Liver (tissue), 9 donors: ENCODE data around the gene ARMC2. TPM values are rescaled to one million over a fixed set of nuclear protein-coding genes. Genes with fewer than 3 reads are reported as not detected.

Source experiments
- DNase-seq: peaks from one replicate; pipeline ENCODE4 v3.0.0-alpha.2; 2017; ENCODE audit warnings: low spot score
- H3K27ac ChIP-seq, 2 donors: one replicate each; pipeline ENCODE4 v1.7.0; 2013; ENCODE audit warnings: inconsistent platforms in 2 of 2, low read length in 2 of 2, control low read depth in 1 of 2, low read depth in 1 of 2, mild to moderate bottlenecking in 1 of 2
- H3K27me3 ChIP-seq, 4 donors: one replicate each; pipeline versions ENCODE4 v1.6.1 to v1.7.0; 2013; ENCODE audit warnings: low read length in 3 of 4, inconsistent platforms in 1 of 4, mild to moderate bottlenecking in 1 of 4, moderate library complexity in 1 of 4; ENCODE audit not compliant: control insufficient read depth in 4 of 4, insufficient read depth in 4 of 4
- H3K36me3 ChIP-seq, 4 donors: one replicate each; pipeline versions ENCODE4 v1.6.1 to v1.7.0; 2013; ENCODE audit warnings: low read length in 3 of 4, mild to moderate bottlenecking in 3 of 4, low read depth in 1 of 4, moderate library complexity in 1 of 4; ENCODE audit not compliant: control insufficient read depth in 4 of 4, insufficient read depth in 3 of 4
- H3K4me1 ChIP-seq, 4 donors: one replicate each; pipeline versions ENCODE4 v1.6.1 to v1.7.0; 2013; ENCODE audit warnings: low read length in 3 of 4, mild to moderate bottlenecking in 3 of 4, moderate library complexity in 1 of 4; ENCODE audit not compliant: control insufficient read depth in 4 of 4, insufficient read depth in 4 of 4
- H3K4me3 ChIP-seq, 3 donors: one replicate each; pipeline versions ENCODE4 v1.6.1 to v1.7.0; 2013; ENCODE audit warnings: low read length in 3 of 3, control low read depth in 1 of 3, low read depth in 1 of 3, mild to moderate bottlenecking in 1 of 3
- H3K9ac ChIP-seq, 2 donors: one replicate each; pipeline ENCODE4 v1.7.0; 2013; ENCODE audit warnings: low read length in 2 of 2, mild to moderate bottlenecking in 2 of 2, moderate library complexity in 2 of 2, control low read depth in 1 of 2, low read depth in 1 of 2
- H3K9me3 ChIP-seq, 4 donors: one replicate each; pipeline versions ENCODE4 v1.6.1 to v1.7.0; 2013; ENCODE audit warnings: low read length in 3 of 4; ENCODE audit not compliant: control insufficient read depth in 4 of 4
- ATF3 ChIP-seq: IDR thresholded peaks from 2 replicates; pipeline ENCODE4 v1.6.1; 2016; ENCODE audit warnings: antibody characterized with exemption
- EGR1 ChIP-seq, 2 donors: IDR thresholded peaks; 2 replicates each; pipeline ENCODE4 v1.6.1; 2016 to 2018; ENCODE audit warnings: antibody characterized with exemption in 2 of 2, low read depth in 2 of 2
- FOXA1 ChIP-seq: IDR thresholded peaks from 2 replicates; pipeline ENCODE4 v1.6.1; 2016; ENCODE audit warnings: antibody characterized with exemption
- FOXA2 ChIP-seq: IDR thresholded peaks from 2 replicates; pipeline ENCODE4 v1.6.1; 2016; ENCODE audit warnings: antibody characterized with exemption
- GABPA ChIP-seq, 2 donors: IDR thresholded peaks in 1 of 2; conservative IDR thresholded peaks in 1 of 2; 2 replicates each; pipeline ENCODE4 v1.6.1; 2016; ENCODE audit warnings: antibody characterized with exemption in 2 of 2, mild to moderate bottlenecking in 1 of 2, moderate library complexity in 1 of 2
- JUND ChIP-seq, 2 donors: IDR thresholded peaks; 2 replicates each; pipeline ENCODE4 v1.6.1; 2016; ENCODE audit warnings: antibody characterized with exemption in 2 of 2
- MAX ChIP-seq: IDR thresholded peaks from 2 replicates; pipeline ENCODE4 v1.6.1; 2016; ENCODE audit warnings: antibody characterized with exemption
- NR2F2 ChIP-seq: IDR thresholded peaks from 2 replicates; pipeline ENCODE4 v1.6.1; 2016; ENCODE audit warnings: antibody characterized with exemption
- RAD21 ChIP-seq, 2 donors: IDR thresholded peaks; 2 replicates each; pipeline ENCODE4 v1.6.1; 2016; ENCODE audit warnings: antibody characterized with exemption in 2 of 2, mild to moderate bottlenecking in 2 of 2
- RXRA ChIP-seq, 2 donors: IDR thresholded peaks; 2 replicates each; pipeline ENCODE4 v1.6.1; 2017 to 2018; ENCODE audit warnings: antibody characterized with exemption in 2 of 2, mild to moderate bottlenecking in 1 of 2
- SP1 ChIP-seq: IDR thresholded peaks from 2 replicates; pipeline ENCODE4 v1.6.1; 2018; ENCODE audit warnings: antibody characterized with exemption, mild to moderate bottlenecking
- TAF1 ChIP-seq: conservative IDR thresholded peaks from 2 replicates; pipeline ENCODE4 v1.6.1; 2016; ENCODE audit warnings: antibody characterized with exemption, mild to moderate bottlenecking
- YY1 ChIP-seq: IDR thresholded peaks from 2 replicates; pipeline ENCODE4 v1.6.1; 2016; ENCODE audit warnings: antibody characterized with exemption, mild to moderate bottlenecking
- WGBS: extraction: QIAGEN DNeasy Blood & Tissue Kit; methylation state at CpG from one replicate; pipeline ENCODE4 v1.1.7; 2013; 5-methylcytosine and 5-hydroxymethylcytosine counted together
- polyA plus RNA-seq, 2 donors: library from polyadenylated mRNA; stranded (reverse) in 1 of 2; unstranded in 1 of 2; fragments of 200-250 nt in 1 of 2; fragments of >200 nt in 1 of 2; fragmentation: Nextera tagmentation in 1 of 2; extraction: Ambion mirVana in 1 of 2; gene quantifications; one replicate each; pipeline versions ENCODE4 v1.2.1 to v1.2.3, GENCODE V29; 2013 to 2015
- total RNA-seq, 2 donors: library from RNA; depleted of rRNA; stranded (reverse); fragments of >200 nt; gene quantifications; one replicate each; pipeline ENCODE4 v1.2.3, GENCODE V29; 2014
- TF ChIP-seq, protein P1 (sequence below): fragments of 150-350 bp; IDR thresholded peaks from 2 replicates; pipeline ENCODE4 v1.5.1; 2017; ENCODE audit warnings: improper control_type of control experiment, low read depth, low read length; ENCODE audit not compliant: missing input control
- TF ChIP-seq, protein P2 (sequence below): IDR thresholded peaks from 2 replicates; pipeline ENCODE4 v1.6.1; 2016; ENCODE audit warnings: antibody characterized with exemption, mild to moderate bottlenecking
- TF ChIP-seq, protein P3 (sequence below): IDR thresholded peaks from 2 replicates; pipeline ENCODE4 v1.6.1; 2016; ENCODE audit warnings: antibody characterized with exemption
- donor health status: healthy.
- donor health status: healthy.
- donor health status: healthy.
- donor health status: healthy.
- donor health status: healthy.

ARMC2 gene
- total and polyA plus RNA-seq, 4 donors: 0.24 to 1.5 (median 0.73) TPM

DNA sequence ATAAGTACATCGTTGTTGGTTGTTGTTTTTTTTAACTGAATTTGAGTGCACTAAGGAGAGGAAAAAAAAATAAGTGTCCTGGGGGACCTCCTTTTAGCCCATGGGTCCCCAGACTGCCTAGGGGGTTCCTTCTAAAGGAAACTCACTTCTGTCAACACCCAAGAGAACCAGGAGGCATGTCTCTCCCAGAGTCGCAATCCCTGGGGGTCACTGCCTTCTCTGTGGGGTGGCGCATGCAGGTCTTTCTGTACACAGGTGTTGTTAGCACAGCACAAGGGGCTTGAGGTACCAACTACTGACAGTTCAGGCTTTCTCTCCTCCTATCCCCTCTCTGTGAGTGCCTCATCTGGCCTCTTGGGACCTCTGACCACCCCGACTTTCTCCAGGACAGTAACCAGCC is 7.3 kb upstream of the ARMC2 start:
- Histone ChIP-seq H3K27ac (peak overlapping the region in 1 of 2 donors; percentile 16), H3K9ac (no peak overlapping the region)
- WGBS: 92% methylated on average over 4 of the region's 4 CpGs

More for the DNA sequence above, 7.3 kb upstream of the ARMC2 start:
- Histone ChIP-seq H3K27me3 (no peaks in the 10 kb centered on the region), H3K36me3 (no peaks in the 10 kb centered on the region), H3K4me3 (no peak overlapping the region), H3K4me1 (no peaks in the 10 kb centered on the region), H3K9me3 (no peaks in the 10 kb centered on the region)
- DNase-seq: no peak
- TF ChIP-seq FOXA1 (no peak), JUND (IDR thresholded peaks at IDR 0.05) (no peak), GABPA (IDR thresholded peaks at IDR 0.05 in 1 of 2, conservative IDR thresholded peaks at IDR 0.05 in 1 of 2) (no peak), FOXA2 (no peak), YY1 (no peak), EGR1 (IDR thresholded peaks at IDR 0.05; ENCODE audit: low read depth in 2 of 2) (no peak), MAX (no peak), RXRA (IDR thresholded peaks at IDR 0.05) (no peak), ATF3 (no peak), RAD21 (IDR thresholded peaks at IDR 0.05) (no peak), TAF1 (no peak), SP1 (no peak), NR2F2 (no peak)
- TF ChIP-seq, protein P1, sequence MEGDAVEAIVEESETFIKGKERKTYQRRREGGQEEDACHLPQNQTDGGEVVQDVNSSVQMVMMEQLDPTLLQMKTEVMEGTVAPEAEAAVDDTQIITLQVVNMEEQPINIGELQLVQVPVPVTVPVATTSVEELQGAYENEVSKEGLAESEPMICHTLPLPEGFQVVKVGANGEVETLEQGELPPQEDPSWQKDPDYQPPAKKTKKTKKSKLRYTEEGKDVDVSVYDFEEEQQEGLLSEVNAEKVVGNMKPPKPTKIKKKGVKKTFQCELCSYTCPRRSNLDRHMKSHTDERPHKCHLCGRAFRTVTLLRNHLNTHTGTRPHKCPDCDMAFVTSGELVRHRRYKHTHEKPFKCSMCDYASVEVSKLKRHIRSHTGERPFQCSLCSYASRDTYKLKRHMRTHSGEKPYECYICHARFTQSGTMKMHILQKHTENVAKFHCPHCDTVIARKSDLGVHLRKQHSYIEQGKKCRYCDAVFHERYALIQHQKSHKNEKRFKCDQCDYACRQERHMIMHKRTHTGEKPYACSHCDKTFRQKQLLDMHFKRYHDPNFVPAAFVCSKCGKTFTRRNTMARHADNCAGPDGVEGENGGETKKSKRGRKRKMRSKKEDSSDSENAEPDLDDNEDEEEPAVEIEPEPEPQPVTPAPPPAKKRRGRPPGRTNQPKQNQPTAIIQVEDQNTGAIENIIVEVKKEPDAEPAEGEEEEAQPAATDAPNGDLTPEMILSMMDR: no peak
- TF ChIP-seq, protein P2, sequence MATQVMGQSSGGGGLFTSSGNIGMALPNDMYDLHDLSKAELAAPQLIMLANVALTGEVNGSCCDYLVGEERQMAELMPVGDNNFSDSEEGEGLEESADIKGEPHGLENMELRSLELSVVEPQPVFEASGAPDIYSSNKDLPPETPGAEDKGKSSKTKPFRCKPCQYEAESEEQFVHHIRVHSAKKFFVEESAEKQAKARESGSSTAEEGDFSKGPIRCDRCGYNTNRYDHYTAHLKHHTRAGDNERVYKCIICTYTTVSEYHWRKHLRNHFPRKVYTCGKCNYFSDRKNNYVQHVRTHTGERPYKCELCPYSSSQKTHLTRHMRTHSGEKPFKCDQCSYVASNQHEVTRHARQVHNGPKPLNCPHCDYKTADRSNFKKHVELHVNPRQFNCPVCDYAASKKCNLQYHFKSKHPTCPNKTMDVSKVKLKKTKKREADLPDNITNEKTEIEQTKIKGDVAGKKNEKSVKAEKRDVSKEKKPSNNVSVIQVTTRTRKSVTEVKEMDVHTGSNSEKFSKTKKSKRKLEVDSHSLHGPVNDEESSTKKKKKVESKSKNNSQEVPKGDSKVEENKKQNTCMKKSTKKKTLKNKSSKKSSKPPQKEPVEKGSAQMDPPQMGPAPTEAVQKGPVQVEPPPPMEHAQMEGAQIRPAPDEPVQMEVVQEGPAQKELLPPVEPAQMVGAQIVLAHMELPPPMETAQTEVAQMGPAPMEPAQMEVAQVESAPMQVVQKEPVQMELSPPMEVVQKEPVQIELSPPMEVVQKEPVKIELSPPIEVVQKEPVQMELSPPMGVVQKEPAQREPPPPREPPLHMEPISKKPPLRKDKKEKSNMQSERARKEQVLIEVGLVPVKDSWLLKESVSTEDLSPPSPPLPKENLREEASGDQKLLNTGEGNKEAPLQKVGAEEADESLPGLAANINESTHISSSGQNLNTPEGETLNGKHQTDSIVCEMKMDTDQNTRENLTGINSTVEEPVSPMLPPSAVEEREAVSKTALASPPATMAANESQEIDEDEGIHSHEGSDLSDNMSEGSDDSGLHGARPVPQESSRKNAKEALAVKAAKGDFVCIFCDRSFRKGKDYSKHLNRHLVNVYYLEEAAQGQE: no peak
- TF ChIP-seq, protein P3, sequence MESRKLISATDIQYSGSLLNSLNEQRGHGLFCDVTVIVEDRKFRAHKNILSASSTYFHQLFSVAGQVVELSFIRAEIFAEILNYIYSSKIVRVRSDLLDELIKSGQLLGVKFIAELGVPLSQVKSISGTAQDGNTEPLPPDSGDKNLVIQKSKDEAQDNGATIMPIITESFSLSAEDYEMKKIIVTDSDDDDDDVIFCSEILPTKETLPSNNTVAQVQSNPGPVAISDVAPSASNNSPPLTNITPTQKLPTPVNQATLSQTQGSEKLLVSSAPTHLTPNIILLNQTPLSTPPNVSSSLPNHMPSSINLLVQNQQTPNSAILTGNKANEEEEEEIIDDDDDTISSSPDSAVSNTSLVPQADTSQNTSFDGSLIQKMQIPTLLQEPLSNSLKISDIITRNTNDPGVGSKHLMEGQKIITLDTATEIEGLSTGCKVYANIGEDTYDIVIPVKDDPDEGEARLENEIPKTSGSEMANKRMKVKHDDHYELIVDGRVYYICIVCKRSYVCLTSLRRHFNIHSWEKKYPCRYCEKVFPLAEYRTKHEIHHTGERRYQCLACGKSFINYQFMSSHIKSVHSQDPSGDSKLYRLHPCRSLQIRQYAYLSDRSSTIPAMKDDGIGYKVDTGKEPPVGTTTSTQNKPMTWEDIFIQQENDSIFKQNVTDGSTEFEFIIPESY: no peak
